Testis (tissue), 2 donors: Measurements from ENCODE around the gene PLXNA1.

Source experiments
- CTCF ChIP-seq, 3 experiments: fragments of 450-650 bp in 2 of 3; fragments of 200-600 bp in 1 of 3; sonication (generic) in 1 of 3; IDR thresholded peaks; one replicate each; pipeline ENCODE4 v1.5.1; 2016 to 2019; ENCODE audit warnings: antibody characterized with exemption in 3 of 3, mild to moderate bottlenecking in 2 of 3, moderate library complexity in 1 of 3
- POLR2A ChIP-seq: fragments of 450-650 bp; IDR thresholded peaks from one replicate; pipeline ENCODE4 v1.6.1; 2017; ENCODE audit warnings: antibody characterized with exemption, mild to moderate bottlenecking, moderate library complexity

- TF ChIP-seq CTCF (IDR thresholded peaks at IDR 0.05) (no peak), POLR2A (no peak)
Measured at GRCh38 chr3:126956361-126956760, 26.6 kb upstream of the PLXNA1 start.
